Adrenal gland (tissue), 5 donors: ENCODE measurements around the gene CCL28.

Source experiments
- CTCF ChIP-seq, 6 experiments: fragments of 450-650 bp in 4 of 6; fragments of 200-600 bp in 2 of 6; sonication (generic) in 1 of 6; IDR thresholded peaks; 1 replicate in 5 of 6; 2 replicates in 1 of 6; pipeline versions ENCODE4 v1.5.1 to v1.8.0; 2016 to 2021; ENCODE audit warnings: antibody characterized with exemption in 6 of 6, mild to moderate bottlenecking in 2 of 6, moderate library complexity in 1 of 6
- POLR2A ChIP-seq, 2 donors: fragments of 450-650 bp; IDR thresholded peaks; one replicate each; pipeline ENCODE4 v1.6.1; 2017; ENCODE audit warnings: antibody characterized with exemption in 2 of 2, mild to moderate bottlenecking in 2 of 2, moderate library complexity in 1 of 2
- donor health status: DM: no; HTN: no; CAD: no.

GRCh38 chr5:43389679-43390329, 22.4 kb downstream of the CCL28 start:
- TF ChIP-seq POLR2A (IDR thresholded peaks at IDR 0.05) (no peak), CTCF (IDR thresholded peaks at IDR 0.05) (peak; percentile 77 to 93 (median 83))
